GDM1 (cell line): ENCODE results near the gene CACNB1.

Source experiments
- DNase-seq: peaks from one replicate; lab custom pipeline; 2025; lab: John Stamatoyannopoulos, UW

The CACNB1 gene

DNA sequence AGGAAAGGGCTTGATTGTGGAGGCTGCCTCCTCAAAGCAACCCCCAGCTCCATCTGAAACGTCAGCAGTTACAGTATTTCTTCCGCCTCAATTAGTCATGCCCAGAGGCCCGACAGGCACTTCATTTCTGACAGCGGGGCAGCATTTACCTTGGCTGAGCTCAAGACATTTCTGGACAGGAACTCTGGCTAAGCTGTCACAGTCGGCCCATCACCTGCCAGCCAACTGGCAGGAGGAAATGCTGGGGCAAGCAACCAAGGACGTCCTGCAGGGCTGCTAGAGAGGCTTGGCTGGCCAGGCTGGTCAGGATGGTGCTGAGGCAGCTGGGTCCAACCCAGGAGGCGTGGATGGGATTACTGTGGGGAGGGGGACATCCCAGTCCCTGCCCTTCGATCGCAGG, 73.8 kb downstream of the CACNB1 start:
- DNase-seq, result no peak
